ENCODE data around the gene RGS17.
A peak's percentile ranks its signal among the peaks of the same experiment; 100 is the strongest.
"Not testable (repeated sequence)": the region's sequence is repeated elsewhere in the genome, so short reads cannot be mapped to it uniquely, and the experiment has no call there.

RGS17 gene

DNA sequence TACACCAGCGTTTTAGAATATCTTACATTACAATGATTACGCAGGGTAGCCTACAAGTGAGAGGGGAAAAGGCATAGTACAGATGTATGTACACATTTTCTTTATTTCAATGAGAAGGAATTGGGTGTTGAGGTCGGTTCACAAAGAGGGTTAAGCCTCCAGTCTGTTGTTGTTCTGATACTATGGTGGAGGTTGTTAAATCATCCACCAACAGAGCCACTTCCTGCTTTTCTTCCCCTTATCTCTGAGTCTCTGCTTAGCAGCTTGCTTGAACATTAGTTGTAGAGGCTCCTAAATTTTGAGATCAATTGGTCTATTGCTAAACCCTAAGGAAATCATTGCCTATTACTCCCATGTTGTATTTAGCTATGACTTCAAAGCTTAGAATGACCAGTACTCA, 7.3 kb downstream of the RGS17 start:
- no peak for DNase-seq (ENCODE audit: low spot score)

DNA sequence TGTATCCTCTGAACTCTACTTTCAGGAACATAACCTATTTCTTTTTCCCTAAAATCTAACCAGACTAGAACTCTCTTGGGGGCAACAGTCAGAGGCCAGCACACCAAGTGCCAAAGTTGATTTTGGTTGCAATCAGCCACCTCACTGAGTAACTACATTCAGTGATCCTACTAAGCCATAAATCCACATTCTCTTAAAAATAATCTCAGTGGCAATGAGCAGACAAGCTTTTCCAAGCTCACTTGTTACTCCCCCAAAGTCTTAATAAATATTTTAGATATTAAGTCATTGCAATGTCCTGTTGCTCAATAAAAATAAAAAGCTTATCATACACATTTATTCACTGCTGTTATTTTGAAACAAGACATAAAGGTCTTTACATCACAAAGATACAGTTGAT, 9.8 kb downstream of the RGS17 start:
- DNase-seq (ENCODE audit: low spot score) = no peak

DNA sequence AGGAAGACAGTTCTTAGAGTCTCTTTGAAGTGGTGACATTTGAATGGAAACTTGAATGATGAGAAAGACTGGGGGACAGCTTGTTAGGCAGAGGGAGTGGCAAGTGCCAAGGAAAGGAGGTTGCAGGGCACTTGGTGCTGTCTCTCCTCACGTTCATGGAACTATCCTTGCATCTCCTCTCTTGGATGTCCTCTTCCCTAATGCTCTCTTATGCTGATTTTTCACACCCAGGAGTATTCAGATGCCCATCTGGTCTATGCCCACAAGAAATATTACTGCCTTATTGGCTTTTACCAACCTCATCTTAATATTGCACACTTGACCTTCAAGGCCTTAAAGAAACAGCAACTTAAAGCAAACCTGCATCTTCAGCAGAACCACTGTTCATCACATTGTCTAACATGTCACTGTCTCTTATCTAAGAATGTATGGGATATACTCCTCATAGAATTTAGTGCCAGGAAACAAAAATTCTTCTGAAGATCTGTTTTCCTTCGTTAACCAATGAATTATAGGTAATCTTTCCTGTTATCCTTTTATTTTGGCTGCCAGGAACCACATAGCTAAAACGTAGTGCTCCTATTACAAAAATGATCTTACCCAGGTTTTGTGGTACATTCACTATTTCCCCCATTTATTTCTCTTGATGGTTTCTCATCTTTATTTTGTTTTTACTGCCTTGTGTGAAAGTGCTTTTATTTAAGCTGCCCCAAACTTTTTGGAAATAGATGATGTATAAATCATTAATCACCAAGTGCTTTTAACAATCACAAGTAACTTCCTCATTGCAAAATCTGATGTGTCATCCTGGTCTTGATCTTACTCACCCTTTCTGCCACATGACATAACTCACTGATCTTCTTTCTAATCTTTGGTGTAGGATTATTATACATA, 12.8 kb downstream of the RGS17 start:
- no peak for DNase-seq (ENCODE audit: low spot score)

DNA sequence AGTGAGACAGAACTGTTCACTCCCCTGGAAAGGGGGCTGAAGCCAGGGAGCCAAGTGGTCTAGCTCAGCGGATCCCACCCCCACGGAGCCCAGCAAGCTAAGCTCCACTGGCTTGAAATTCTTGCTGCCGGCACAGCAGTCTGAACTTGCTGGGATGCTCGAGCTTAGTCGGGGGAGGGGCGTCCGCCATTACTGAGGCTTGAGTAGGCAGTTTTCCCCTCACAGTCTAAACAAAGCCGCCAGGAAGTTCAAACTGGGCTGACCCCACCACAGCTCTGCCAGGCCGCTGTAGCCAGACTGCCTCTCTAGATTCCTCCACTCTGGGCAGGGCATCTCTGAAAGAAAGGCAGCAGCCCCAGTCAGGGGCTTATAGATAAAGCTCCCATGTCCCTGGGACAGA, 20.0 kb downstream of the RGS17 start:
- DNase-seq (ENCODE audit: low spot score) = not testable (repeated sequence)

DNA sequence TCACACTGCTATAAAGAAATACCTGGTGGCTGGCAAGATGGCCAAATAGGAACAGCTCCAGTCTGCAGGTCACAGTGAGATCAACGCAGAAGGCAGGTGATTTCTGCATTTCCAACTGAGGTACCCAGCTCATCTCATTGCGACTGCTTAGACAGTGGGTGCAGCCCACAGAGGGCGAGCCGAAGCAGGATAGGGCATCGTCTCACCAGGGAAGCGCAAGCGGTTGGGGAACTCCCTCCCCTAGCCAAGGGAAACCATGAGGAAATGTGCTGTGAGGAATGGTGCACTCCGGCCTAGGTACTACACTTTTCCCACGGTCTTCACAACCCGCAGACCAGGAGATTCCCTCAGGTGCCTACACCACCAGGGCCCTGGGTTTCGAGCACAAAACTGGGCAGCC, 20.5 kb downstream of the RGS17 start:
- DNase-seq (ENCODE audit: low spot score) = not testable (repeated sequence)

DNA sequence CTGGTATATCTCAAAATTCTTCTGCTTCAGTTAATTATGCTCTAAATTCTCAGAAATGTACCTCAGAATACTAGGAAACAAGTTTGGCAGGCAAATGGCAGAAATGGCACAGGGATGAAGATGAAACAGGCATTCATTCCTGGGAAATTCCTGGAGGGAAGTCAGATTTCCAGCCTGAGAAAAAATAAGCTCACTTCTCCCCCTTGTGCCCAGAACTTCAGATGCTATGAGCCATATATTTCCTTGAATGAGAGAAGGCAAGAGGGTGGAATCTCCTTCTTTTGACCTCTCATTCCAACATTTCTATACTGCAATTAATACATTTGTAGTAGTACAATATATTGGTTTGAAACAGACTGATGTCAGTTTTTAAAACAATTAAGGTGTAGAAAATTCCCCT, 22.8 kb downstream of the RGS17 start:
- DNase-seq (ENCODE audit: low spot score) = no peak

DNA sequence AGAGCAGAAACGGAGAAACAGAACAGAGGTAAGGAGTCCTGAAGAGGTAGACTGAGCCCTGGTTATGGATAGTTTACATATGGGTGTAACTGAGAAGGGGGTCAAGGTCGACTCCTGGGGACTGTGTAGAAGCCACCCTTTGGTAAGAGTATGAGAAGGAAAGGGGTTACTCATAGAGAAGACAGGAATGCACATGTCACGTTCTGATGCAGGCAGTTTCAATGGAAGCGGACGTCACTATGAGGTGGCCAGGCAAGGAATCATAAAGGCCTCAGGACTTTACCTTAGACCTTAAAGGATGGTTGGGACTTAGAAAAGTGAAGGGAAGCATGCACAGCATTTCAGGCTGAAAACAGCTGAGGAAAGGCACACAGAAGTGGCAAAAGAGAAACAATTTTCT, 25.1 kb downstream of the RGS17 start:
- no peak for DNase-seq (ENCODE audit: low spot score)

DNA sequence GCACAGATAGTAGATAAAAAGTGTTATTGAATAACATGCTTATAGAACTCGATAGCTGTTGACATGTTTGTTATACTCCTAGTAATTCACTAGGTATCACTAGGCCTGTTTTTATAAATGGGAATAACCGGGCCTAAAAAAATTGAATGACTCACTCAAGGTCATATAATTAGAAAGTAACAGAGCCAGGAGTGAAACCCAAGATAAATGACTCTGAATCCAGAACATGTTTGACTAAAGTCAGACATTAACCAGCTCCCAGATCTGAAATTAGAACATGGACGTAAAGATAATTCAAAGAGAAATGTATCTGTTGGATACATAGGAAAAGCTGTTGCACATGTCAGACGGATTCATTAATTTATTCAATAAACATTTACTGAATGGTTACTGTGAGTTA, 26.9 kb downstream of the RGS17 start:
- no peak for DNase-seq (ENCODE audit: low spot score)

DNA sequence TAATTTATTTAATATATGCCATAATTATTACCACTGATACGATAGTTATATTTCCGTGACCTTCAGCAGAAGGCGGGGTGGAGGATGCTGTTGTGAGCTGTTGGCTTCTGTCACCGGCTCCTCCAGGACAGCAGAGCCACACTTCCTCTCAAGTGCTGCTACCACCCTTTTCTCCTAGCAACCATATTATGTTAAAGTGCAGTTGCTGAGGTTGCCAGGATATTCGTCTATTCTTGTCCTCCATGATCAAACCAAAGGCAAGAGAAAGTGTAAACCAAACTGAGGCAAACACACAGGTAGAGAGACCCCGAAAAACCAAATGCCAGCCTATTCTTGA, 27.8 kb downstream of the RGS17 start:
- no peak for DNase-seq (ENCODE audit: low spot score)

DNA sequence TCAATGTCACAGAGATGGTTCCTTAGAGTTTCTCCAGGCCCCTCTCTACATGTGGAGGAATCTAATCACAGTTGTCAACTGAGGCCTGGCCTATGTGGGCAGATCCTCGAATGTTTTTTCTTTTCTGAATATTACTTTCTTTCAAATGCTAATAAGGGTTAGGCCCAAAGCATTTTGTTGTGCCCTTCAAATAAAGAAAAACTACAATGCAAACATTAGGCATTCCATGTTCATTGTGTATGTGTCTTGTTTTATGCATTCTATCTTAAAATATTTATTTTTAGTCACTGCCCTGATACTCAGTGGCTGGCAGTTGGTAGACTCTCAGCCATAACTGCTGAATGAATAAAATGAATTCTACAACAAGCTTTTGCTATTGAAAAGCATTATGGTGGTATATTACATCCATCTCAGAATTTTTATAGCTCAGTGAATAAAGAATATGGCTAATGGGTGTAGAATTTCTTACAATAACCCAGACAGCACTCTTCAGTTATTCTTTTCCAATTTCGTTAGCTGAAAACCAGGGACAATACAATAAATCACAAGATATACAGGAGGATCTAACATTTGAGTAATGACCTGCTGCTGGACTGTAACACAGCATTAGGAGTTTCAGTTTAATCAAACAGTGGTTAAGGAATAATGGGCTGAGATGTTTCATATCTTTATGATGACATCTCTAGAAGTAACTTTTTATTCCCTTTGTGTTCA, 28.3 kb downstream of the RGS17 start:
- DNase-seq (ENCODE audit: low spot score) = no peak

DNA sequence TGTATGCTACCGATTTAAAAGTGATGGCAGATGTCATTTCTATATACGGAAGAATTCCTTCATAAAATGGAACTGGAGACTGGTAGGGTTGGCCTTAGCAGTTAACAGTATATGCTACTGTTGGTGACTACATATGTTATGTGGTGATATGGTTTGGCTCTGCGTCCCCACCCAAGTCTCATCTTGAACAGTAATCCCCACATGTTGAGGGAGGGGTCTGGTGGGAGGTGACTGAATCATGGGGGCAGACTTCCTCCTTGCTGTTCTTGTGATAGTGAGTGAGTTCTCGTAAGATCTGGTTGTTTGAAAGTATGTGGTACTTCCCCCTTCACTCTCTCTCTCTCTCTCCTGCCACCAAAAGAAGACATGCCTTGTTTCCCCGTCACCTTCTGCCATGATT, 29.6 kb downstream of the RGS17 start:
- no peak for DNase-seq (ENCODE audit: low spot score)

DNA sequence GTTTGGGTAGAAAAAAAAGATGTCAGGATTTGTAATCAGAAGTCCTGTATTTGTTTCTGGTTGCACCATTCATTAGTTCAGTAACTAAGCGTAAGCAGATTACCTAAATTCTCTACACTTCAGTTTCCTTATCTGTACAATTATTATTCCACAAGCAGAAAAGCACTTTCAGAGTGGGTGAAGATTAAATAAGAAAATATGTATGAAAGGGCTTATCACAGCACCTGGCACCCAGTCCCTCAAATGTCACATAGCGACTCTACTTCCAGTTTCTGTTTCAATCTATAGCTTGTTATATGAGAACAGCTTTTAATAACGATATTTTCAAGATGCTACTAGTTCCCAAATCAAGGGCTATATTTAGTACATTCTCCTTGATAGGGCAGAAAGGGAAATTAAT, 31.4 kb downstream of the RGS17 start:
- DNase-seq (ENCODE audit: low spot score) = no peak

DNA sequence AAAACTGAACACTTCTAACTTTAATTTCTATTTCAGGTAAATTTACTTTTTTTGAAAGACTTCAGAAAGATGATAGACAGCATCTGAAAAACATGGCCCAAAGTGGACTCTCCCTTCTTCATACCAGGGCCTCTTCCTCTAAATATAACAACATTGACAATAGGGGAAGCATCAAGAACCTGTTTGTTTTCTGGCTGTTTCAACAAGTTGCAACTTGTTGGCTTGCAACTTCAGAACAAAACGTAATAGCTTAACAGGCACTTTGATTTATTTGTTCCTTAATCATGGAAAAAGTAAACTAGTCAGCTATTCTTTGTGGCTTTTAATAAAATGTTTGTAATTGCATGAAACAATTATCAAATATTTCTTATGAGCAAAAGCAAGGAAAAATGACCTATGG, 34.3 kb downstream of the RGS17 start:
- no peak for DNase-seq (ENCODE audit: low spot score)

DNA sequence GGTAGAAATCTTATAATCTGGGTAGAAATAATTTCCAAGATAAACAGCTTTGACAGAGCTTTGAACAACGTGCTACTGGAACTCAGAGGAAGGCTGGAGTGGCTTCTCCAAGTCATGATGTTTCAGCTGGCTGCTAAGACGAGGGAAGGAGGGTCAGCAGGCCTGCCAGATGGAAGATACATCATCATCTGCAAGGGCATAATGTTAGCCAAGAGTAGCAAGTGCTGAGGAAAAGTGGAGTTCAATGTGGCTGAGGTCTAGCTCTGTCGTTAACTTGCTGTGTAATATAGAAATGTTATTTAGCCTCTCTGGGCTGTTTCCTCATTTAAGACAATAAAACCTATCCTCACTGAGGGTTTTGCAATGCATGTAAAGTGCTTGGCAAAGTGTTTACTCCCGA, 35.1 kb downstream of the RGS17 start:
- DNase-seq (ENCODE audit: low spot score) = no peak

DNA sequence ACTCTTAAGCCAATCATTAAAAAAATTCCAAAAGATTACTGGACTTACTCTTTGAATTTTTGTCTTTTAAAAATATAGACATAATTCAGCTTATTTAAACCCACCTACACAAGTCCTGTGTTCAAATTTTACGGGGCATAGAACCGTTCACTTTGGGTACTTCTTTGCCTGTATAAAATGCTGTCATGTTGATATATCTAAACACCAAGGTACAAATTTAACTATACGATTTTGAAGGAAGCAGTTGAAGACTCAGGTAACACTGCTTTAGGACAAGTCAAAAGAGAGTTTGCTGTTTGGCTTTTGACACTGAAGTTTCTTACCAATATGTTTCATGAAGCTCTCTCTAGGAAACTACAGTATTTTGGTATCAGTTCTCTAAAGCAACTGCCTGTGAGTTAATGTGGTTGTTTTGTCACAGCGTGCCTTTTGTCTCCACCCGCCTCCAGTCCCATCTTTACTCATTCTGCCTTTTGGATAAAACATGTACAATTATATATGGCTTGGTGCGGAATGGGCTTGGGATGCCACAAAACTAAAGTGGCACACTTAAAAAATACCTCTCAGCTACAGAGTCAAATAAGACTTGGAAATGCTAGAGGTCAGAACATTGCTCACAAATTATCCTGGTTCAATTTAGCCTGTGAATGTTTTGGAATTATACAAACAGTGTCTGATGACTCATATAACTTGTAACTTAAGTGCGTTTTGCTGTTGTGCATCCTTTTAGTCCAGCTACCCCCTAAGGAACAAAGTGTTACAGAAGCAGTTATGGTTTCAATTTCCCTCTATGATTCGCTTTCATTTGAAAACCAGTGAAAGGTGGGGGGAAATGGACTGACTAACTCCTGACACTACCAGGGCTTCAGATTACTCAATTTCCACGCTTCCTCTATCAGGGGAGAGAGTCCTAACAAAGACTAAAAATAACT, 38.7 kb downstream of the RGS17 start:
- peak; percentile 11 for DNase-seq (ENCODE audit: low spot score)

DNA sequence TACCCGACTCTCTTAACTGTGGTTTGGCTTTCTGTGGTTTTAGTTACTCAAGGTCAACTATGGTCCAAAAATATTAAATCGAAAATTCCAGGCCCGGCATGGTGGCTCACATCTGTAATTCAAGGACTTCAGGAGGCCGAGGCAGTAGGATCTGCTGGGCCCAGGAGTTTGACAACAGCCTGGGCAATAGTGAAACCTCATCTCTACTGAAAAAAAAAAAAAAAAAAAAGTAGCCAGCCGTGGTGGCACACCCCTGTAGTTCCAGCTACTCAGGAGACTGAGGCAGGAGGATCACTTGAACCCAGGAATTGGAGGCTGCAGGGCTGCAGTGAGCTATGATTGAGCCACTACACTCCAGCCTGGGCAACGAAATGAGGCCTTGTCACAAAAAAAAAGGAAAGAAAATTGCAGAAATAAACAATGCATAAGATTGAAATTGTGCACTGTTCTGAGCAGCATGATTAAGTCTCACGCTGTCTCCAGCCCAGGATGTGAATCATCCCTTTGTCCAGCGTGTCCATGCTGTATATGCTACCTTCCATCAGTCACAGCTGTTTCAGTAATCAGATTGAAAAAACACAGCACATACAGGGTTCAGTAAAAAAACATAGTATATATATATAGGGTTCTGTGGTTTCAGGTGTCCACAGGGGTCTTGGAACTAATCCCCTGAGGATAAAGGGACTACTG, 40.7 kb downstream of the RGS17 start:
- DNase-seq (ENCODE audit: low spot score) = no peak

DNA sequence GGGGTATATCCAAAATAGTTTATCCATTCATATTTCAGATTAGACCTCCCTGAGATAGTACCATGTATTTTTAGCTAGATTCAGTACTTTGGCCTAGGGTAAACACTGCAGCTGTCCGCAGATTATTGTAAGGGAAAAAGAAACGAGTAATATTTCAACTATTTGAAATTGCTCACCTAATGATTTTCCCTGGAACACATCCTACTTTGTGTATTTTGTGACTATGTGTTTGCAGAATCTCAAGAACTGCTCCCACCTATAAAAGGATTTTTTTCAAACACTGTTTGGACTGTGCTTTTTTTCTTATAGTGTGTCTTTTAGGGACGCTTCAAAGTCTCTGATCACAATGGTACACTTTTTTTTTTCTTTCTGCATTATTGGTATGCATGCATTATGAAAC, 42.3 kb downstream of the RGS17 start:
- no peak for DNase-seq (ENCODE audit: low spot score)

DNA sequence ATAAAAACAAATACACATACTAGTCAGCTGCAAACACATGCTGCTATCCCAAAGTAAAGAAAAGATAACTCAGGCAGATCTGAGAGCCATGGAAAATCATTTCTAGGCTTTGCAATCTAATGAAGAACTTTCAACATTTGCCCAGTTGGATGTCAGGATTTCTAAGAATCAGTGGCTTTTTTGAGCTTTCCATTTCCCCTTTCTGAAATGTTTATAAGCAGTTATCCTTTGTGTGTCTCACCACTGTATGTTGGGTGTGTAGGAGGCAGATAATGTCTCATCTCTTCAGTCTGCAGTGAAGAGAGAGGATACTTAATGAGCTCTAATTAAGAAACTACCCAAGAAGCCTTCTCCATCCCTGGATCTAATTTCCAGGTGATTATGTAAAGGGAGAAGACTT, 43.6 kb downstream of the RGS17 start:
- DNase-seq (ENCODE audit: low spot score) = no peak

DNA sequence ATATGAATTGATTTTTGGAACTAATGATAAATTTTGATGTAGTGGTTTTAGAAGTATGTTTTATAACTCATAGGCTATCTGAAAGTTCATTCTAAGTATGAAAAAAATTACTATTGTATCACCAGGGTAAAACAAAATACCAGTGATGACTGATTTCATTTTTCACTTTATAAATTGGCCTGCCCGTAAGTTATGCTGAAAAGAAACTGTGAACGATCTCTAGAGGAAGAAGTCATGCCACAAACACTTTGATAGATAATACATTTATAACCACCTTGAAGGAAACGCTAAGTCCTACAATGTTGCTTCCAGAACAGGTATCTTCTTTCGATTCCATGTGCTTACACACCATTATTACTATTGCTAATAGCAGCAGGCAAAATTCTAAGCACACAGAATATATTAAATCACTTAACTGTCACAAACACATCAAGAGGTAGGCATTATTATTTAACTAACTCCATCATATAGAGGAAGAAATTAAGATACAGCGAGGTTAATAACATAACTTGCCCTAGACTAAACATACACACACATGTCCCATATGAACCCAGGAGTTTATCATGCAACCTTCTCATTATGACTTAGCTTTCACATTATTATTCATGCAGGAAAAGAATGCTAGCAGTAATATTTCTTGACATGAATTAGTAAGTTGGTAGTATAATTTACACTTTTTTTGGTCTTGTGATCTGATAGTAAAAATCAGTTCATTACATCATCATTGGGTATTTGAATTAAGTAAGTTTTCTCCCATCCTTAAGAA, 44.7 kb downstream of the RGS17 start:
- no peak for DNase-seq (ENCODE audit: low spot score)

DNA sequence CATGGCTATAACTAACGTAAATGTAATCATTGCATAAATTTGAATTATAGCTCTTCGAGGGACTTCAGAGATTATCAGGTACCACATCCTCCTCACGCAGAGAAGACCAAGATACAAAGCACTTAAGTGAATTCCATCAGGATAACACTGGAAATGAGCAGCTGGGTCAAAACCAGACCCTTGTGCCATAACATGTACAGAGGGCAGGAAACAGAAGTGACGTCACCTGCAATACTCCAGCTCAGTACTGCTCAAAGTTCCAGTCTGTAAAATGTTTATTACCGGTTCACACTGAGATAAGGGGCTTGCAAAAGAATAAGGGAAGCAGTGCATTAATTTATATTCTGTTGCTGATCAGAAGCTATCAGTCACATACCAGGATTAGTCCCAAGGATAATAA, 45.8 kb downstream of the RGS17 start:
- DNase-seq (ENCODE audit: low spot score) = no peak

DNA sequence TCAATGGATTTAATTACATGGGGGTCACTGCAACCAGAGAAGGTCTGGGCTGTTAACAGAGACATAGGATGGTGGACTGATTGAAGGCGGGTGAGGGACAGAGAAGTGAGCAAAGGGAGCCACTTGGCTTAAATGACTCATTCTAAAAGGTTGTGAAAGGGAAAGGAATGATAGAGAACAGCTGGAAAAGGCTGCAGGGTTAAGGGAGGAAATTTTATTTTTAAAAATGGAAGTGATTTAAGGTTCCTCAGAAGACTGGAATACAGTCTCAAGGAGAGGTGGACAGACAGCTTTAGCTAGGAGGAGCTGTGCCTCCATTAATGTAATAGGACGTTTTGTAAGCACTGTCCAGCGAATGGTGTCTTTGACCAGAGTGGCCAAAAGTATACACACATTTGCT, 46.7 kb downstream of the RGS17 start:
- no peak for DNase-seq (ENCODE audit: low spot score)

All from Ammon's horn (tissue), 1 donor.